HG03378 (cell line): ENCODE results near the gene CALHM5.

Source experiments
- ATAC-seq: cut with Tn5 transposase; IDR thresholded peaks from one replicate; pipeline ENCODE4 v1.9.1; 2021; ENCODE audit warnings: mild to moderate bottlenecking, moderate library complexity; ENCODE audit not compliant: unreplicated experiment

The CALHM5 gene

GRCh38 chr6:116545651-116546050 is 34.2 kb downstream of the CALHM5 start, which contains the start of gene TRAPPC3L:
TRAPPC3L (minus strand) TSS chr6:116545684; CDS start chr6:116545514, 170 bp downstream.
- ATAC-seq = no peak

GRCh38 chr6:116547358-116547757 is 35.9 kb downstream of the CALHM5 start:
- no peak for ATAC-seq

DNA sequence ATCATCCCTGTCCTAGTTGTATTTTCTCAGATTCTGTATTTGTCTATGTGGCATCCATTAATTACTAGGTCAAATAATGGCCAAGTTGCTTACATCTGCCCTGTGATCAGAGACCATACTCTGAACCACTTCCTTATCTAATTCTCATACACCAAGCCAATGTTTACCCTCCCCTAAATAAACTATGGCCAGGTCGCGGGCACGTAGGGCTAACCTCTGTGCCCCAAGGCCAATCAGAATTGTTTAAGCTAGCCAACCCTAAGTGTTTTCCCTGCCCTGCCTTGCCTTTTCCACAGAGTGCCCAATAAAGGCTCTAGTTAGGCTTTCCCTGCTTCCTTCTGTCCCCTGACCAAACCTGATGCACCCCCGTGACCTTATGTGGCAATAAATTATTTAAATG is 39.4 kb downstream of the CALHM5 start:
- ATAC-seq = no peak

DNA sequence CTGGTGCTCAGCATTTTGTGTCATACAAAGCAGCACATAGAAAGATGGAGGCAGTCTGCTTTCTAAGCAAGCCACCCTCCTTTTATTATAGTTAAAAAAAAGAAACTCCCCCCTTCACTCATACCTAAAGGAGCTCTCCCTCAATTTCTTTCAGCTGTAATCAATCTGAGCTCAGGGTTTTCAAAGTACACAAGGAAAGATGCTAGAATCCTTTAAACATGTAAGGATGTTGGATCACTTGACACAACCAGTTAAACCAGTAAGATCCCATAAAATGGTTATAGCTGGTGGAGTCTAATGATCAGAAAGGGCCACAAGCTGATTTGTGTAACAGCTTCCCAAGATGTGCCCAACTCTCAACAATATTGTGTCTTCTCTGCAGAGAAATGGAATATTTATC is 42.0 kb downstream of the CALHM5 start, which contains the start of gene CALHM4:
CALHM4 (plus strand) TSS at position 301 of the 400 bp plus-strand sequence; CDS start at position 344, 43 bp downstream.
- no peak for ATAC-seq

DNA sequence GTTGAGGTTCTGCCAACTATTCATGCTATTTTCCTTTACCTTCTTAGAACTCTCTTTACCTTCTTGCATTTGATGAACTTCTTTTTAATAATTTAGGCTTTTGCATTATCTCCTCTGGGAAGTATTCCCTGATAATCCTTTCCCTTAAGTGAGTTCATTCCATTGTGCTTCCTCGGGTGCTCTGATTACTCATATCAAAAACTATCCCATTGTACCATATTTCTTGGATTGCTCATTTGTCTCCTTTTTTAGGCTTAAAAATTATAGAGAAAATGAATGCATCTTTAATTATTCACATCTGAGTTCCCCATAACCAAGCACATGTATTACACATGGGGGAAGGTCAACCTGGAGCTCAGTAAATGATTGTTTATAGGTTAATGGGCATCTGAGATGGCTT is 44.6 kb downstream of the CALHM5 start:
- ATAC-seq = no peak

- no peak for ATAC-seq
Observed at GRCh38 chr6:116556814-116557415, 45.5 kb downstream of the CALHM5 start.

DNA sequence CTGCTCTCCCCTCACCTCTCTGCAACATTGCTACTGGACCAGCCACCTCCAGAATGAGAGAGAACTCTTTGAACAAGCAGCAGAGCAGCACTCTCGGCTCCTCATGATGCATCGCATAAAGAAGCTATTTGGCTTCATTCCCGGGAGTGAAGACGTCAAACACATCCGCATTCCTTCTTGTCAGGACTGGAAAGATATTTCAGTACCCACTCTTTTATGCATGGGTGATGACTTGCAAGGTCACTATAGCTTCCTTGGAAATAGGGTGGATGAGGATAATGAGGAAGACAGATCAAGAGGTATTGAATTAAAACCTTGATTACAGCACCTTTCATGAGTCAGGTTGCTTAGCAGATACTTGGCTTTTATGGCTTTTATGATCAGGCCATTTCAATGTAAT is 46.5 kb downstream of the CALHM5 start:
- ATAC-seq = no peak

GRCh38 chr6:116560130-116560529 is 48.7 kb downstream of the CALHM5 start:
- ATAC-seq = no peak

GRCh38 chr6:116561377-116562018 is 50.1 kb downstream of the CALHM5 start:
- ATAC-seq = peak; percentile 82

- ATAC-seq = no peak
Observed at GRCh38 chr6:116562019-116562403, 50.6 kb downstream of the CALHM5 start.

GRCh38 chr6:116562614-116563013 is 51.2 kb downstream of the CALHM5 start:
- ATAC-seq = no peak

GRCh38 chr6:116563830-116564229 is 52.4 kb downstream of the CALHM5 start:
- ATAC-seq = no peak

DNA sequence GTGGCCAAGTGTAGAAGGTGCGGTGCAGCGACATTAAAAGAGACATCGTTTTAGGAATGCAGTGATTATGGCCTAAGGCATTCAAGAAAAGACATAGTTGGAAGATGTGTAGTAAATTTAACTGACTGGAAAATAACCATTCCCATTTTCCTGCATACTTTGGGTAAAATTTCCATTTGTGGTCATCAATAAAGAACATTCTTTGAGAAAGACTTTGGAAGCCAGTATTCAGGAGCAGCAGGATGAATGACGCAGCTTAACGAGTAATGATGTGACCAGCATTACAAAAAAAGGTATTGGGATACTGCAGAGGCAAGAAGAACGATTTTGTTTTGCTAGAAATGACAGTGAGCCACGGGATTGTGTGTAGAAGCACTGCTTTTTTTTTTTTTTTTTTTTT is 52.9 kb downstream of the CALHM5 start:
- ATAC-seq = no peak

DNA sequence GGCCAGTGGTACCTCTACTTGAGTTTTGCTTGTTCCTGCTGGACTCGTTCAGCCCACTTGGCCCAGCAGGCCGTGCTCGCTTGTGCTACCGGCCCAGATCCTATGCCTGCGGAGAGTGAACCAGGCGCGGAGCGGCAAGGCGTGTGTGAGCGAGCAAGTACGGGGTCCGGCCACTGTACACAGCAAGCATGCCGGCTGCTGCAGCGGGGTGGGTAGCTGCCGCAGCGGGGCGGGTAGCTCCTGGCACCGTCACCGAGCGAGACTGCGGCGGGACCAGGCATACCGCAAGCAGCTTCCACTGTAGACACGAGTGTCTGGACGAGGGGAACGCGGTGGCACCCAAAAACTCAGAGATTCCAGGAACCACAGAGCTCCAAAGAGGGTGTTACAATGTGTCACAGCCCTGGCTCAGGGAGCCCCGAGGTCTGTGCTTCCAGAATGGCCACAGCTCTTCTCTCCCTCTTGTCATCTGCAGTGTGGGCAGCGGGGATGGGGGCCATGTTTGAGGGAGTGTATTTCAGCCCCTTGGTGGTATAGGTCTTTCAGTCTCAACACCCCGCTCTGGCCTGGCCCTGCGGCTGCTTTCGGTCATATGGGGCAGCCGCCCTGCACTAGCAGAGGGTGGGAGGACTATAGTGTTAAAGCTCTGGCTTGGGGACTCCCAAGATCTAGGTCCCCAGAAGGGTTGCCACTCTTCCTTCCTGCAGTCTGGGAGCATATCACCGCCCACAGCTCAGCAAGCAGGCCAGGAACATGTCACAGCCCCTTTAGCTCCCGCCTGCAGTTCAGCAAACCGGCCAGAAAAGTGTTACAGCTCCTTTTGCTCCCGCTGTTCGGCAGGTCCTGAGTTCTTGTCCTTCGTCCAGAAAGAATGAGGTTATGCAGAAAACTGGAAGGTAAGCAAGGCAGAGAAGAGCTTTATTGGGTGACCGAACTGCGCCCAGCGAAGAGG is 53.8 kb downstream of the CALHM5 start:
- no peak for ATAC-seq

GRCh38 chr6:116568111-116568510 is 56.7 kb downstream of the CALHM5 start:
- ATAC-seq = no peak

DNA sequence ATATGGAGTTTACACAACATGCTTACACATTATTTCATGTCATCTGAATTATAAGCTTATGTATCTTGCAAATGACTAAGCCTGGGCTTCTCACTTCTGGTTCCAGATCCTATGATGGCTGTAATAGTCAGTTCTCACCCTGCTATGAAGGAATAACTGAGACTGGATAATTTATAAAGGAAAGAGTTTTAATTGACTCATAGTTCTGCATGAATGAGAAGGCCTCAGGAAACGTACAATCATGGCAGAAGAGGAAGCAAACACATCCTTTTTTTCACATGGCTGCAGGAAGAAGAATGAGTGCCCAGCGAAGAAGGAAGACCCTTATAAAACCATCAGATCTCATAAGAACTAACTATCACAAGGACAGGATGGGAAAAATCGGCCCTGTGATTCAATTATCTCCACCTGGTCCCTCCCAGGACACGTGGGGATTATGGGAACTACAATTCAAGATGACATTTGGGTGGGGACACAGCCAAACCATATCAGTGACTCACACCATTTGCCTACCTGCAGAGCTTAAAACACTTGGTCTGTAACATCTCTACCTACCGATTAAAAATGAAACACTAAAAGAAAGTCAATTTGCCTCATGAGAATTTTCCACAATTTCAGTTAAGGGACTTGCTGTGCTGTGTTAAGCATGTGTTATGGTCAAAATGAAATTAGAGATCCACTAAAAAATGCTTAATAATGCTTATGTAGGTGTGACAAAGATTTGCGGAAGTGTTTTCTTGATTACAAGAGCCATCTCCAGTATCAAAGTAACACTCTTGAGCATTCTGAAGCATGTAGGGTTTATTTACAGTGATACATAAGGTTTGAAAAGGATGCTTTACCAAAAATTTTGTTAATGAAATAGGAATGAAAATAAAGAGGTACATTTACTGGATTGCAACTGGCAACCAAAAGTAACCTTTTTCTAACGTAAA is 57.6 kb downstream of the CALHM5 start:
- ATAC-seq = no peak

- ATAC-seq = peak; percentile 91
Observed at GRCh38 chr6:116570856-116571682, 59.6 kb downstream of the CALHM5 start, which contains the start of gene RWDD1. RWDD1 (plus strand) TSS chr6:116571504; CDS start chr6:116571583, 79 bp downstream.

DNA sequence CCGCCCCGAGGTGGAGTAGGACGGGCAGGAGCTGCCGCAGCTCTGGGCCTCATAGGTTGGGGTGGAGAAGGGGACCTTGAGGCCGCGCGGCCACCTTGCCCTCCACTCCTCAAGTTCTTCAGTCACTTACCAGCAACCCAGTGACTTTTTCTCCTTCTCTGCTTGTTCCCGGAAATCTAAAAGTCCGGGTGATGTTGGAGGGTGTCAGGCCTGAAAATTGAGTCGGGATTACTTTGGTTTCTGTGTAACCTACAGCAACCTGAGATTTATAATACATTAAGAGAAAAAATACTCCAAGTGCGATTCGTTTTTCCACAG is 60.2 kb downstream of the CALHM5 start:
- no peak for ATAC-seq

DNA sequence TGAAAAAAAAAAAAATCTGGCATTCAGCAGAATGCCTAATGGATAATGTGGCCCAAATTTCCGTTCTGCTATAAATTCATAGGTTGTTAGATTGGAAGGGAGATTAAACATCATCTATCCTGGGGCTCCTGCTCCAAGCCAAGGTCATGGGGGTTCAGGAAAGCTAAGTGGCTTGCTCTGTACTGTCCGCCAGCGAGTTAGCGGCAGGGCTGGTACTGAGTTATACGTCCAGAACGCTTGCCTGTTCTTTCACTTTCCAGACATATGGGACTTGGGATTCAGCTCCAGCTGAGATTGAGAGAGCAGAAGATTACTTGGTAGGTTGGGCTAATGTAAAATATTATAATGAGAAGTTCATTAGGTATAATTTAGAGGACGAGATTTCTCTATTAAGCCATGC is 60.7 kb downstream of the CALHM5 start:
- no peak for ATAC-seq
